GM12878 (cell line): Measurements from ENCODE around the gene TLL2. TPM values are rescaled to one million over a fixed set of nuclear protein-coding genes. Genes with fewer than 3 reads are reported as not detected.

ENCODE experiments used
- ATAC-seq: fragments of 200-7000 bp; cut with Tn5 transposase; 3 replicates; pipeline ENCODE4 v1.9.1; 2020; ENCODE audit warnings: mild to moderate bottlenecking, moderate library complexity
- BruUV-seq: library from RNA; stranded (reverse); fragments of 400-500 nt; replicated peaks from 2 replicates; lab custom pipeline; 2021; lab: Mats Ljungman, UMichigan
- CTCF ChIA-PET: fragments of 300-600 bp; sonication (Branson Sonifier 250); formaldehyde crosslinking; extraction: SDS; loops from one replicate; lab custom pipeline; 2021; ENCODE audit warnings: inconsistent platforms; lab: Yijun Ruan, JAX
- POLR2A ChIA-PET: fragments of 350-600 bp; formaldehyde crosslinking; extraction: SDS; loops from one replicate; lab custom pipeline; 2021; ENCODE audit warnings: inconsistent platforms; lab: Charles Lee
- RAD21 ChIA-PET: fragments of 300-600 bp; sonication (Branson Sonifier 250); formaldehyde crosslinking; loops from one replicate; lab custom pipeline; 2023; ENCODE audit warnings: antibody characterized with exemption; ENCODE audit not compliant: unreplicated experiment; lab: Charles Lee
- SMC1A ChIA-PET: fragments of 300-600 bp; sonication (Branson Sonifier 250); formaldehyde crosslinking; loops from one replicate; lab custom pipeline; 2023; ENCODE audit not compliant: unreplicated experiment, uncharacterized antibody; lab: Charles Lee
- DNase-seq: peaks from one replicate; pipeline ENCODE4 v3.0.0-alpha.2; 2011; ENCODE audit warnings: low read depth, low spot score
- FAIRE-seq: peaks from 3 replicates; lab custom pipeline; 2011; peaks lifted over from hg19 to GRCh38; lab: Jason Lieb, UNC
- H2AFZ ChIP-seq: 2 replicates; pipeline ENCODE4 v1.6.0; 2011; ENCODE audit warnings: low read depth, low read length, control low read depth; ENCODE audit not compliant: control insufficient read depth
- H3K27ac ChIP-seq: 2 replicates; pipeline ENCODE4 v1.5.1; 2011; ENCODE audit warnings: control low read depth; ENCODE audit not compliant: control insufficient read depth, insufficient read depth
- H3K27me3 ChIP-seq, 2 experiments: replicated peaks in 1 of 2; 2 replicates each; pipeline versions ENCODE4 v1.6.0 to v1.6.1; 2011; ENCODE audit warnings: low read length in 1 of 2; ENCODE audit not compliant: control insufficient read depth in 2 of 2, insufficient read depth in 2 of 2
- H3K36me3 ChIP-seq, 2 experiments: 2 replicates each; pipeline ENCODE4 v1.5.1; 2011; ENCODE audit warnings: low read length in 1 of 2; ENCODE audit not compliant: control insufficient read depth in 2 of 2, insufficient read depth in 2 of 2
- H3K4me1 ChIP-seq: 2 replicates; pipeline ENCODE4 v1.6.1; 2011; ENCODE audit warnings: mild to moderate bottlenecking, low read length, moderate library complexity, mixed read lengths; ENCODE audit not compliant: control insufficient read depth, insufficient read depth
- H3K4me2 ChIP-seq: 2 replicates; pipeline ENCODE4 v1.6.0; 2011; ENCODE audit warnings: control low read depth; ENCODE audit not compliant: control insufficient read depth, insufficient read depth
- H3K4me3 ChIP-seq: fragments of 200-600 bp; sonication (generic); 2 replicates; pipeline ENCODE4 v1.5.1; 2016
- H3K79me2 ChIP-seq: 2 replicates; pipeline ENCODE4 v1.6.0; 2011; ENCODE audit warnings: low read length; ENCODE audit not compliant: control insufficient read depth, insufficient read depth
- H3K9ac ChIP-seq: 2 replicates; pipeline ENCODE4 v1.8.0; 2011; ENCODE audit warnings: low read length, control low read depth, mixed read lengths; ENCODE audit not compliant: control insufficient read depth, insufficient read depth
- H3K9me3 ChIP-seq: replicated peaks from 3 replicates; pipeline ENCODE4 v1.5.1; 2011; ENCODE audit warnings: mild to moderate bottlenecking, low read length; ENCODE audit not compliant: control insufficient read depth, insufficient read depth
- H4K20me1 ChIP-seq: 2 replicates; pipeline ENCODE4 v1.6.0; 2011; ENCODE audit not compliant: control insufficient read depth, insufficient read depth
- CBX5 ChIP-seq: sonication (generic); IDR thresholded peaks from 2 replicates; pipeline ENCODE4 v1.6.1; 2016; ENCODE audit warnings: low read depth, moderate library complexity, mild to moderate bottlenecking, inconsistent platforms
- GATAD2B ChIP-seq: fragments of 450-650 bp; conservative IDR thresholded peaks from 2 replicates; pipeline ENCODE4 v1.6.1; 2017; ENCODE audit warnings: low read depth, mild to moderate bottlenecking, moderate library complexity
- KAT2A ChIP-seq: conservative IDR thresholded peaks from 2 replicates; pipeline ENCODE4 v1.6.1; 2011; ENCODE audit warnings: low read depth, low read length; ENCODE audit not compliant: control insufficient read depth
- ZNF217 ChIP-seq: fragments of 450-650 bp; IDR thresholded peaks from 2 replicates; pipeline ENCODE4 v1.6.1; 2017; ENCODE audit warnings: antibody characterized with exemption, mild to moderate bottlenecking
- WGBS: methylation state at CpG from one replicate; pipeline ENCODE4 v1.1.6; 2016; ENCODE audit warnings: low lambda C conversion rate; ENCODE audit not compliant: insufficient replicate concordance, insufficient coverage; ENCODE audit errors: missing lambda C conversion rate; 5-methylcytosine and 5-hydroxymethylcytosine counted together
- in situ Hi-C: fragments of 300-500 bp; cut with MboI; formaldehyde crosslinking; loops from 9 replicates; pipeline ENCODE4 v1.14.3; 2018; ENCODE audit warnings: mixed read lengths
- intact Hi-C: fragments of 100-400 bp; cut with micrococcal nuclease; formaldehyde crosslinking; loops from one replicate; pipeline ENCODE4 v1.14.2; 2022; ENCODE audit not compliant: unreplicated experiment
- polyA plus RNA-seq, 11 experiments: library from polyadenylated mRNA; depleted of rRNA in 4 of 11; unstranded in 6 of 11; stranded (reverse) in 5 of 11; fragments of >200 nt; fragmentation: Nextera tagmentation in 4 of 11; fragmentation: Illumina TruSeq in 1 of 11; extraction: Ambion mirVana in 4 of 11; extraction: Trizol in 1 of 11; gene quantifications; 1 replicate in 1 of 11; 2 replicates in 10 of 11; pipeline versions ENCODE4 v1.2.1 to v1.2.3, GENCODE V29; 2011 to 2016; ENCODE audit warnings: inconsistent platforms in 2 of 11, missing spikeins in 2 of 11, low read depth in 1 of 11
- total RNA-seq, 4 experiments: library from RNA; depleted of rRNA in 3 of 4; stranded (reverse); fragments of >200 nt in 3 of 4; fragmentation: Illumina TruSeq in 1 of 4; extraction: Trizol in 1 of 4; gene quantifications; 2 replicates each; pipeline versions ENCODE4 v1.2.1 to v1.2.3, GENCODE V29; 2013 to 2021
- TF ChIP-seq, protein P1 (sequence below): fragments of 450-650 bp; IDR thresholded peaks from 2 replicates; pipeline ENCODE4 v1.6.1; 2018; ENCODE audit warnings: mild to moderate bottlenecking, low read depth, moderate library complexity; ENCODE audit not compliant: partially characterized antibody

TLL2 gene
- total and polyA plus RNA-seq, 10 of the 15 experiments (the other 5 are each of a cell fraction or from before 2014, with no cell fraction given): 0.02 to 2.1 (median 0.52) TPM

DNA sequence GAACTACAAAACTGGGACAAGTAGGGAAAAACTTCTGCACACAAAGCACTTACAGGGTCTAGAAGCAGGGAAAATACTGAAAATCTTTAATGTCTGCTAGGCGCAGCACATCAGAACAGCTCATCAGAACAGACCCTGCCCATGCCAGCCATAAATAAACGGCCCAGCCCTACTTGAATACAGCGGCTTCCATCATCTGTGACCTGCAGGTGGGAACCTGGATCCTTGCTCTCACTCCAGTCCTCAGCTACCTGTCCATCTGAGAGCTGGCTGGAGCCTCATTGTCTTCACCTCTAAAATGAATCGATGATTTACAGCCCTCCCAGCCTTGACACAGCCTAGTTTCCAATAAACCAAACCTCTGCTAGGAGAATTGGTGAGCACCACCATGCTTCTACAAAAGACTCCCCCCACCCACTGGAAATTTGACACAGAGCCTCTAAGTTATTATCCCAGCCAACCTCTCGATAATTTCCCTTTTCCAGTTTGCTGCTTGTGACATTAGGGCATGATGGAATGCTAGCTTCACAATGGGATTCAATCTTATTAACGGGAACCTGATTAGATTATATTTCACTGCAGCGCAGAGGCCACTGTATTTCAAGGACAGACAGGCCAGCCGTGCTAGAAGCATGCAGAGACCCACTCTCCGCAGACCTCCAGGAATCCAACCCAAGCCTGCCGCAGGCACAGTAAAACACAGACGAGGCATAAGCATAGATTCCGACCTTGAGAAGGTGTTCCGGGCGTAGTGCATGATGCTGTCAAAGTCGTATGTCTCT, 93.3 kb downstream of the TLL2 start:
- Histone ChIP-seq H3K79me2 (no peaks in the 10 kb centered on the region), H3K9ac (no peak overlapping the region), H3K9me3 (no peaks in the 10 kb centered on the region)
- CTCF ChIA-PET: interaction anchor here (1.2 to 1.3 kb wide), 2 partner anchors 41 to 49 kb away, joined by 4 read pairs; no protein-coding TSS in a partner anchor
- WGBS: 56% methylated on average over 15 of the region's 15 CpGs
- POLR2A ChIA-PET: no interaction called here
- TF ChIP-seq ZNF217: no peak
- TF ChIP-seq CBX5: no peak
- TF ChIP-seq, protein P1, sequence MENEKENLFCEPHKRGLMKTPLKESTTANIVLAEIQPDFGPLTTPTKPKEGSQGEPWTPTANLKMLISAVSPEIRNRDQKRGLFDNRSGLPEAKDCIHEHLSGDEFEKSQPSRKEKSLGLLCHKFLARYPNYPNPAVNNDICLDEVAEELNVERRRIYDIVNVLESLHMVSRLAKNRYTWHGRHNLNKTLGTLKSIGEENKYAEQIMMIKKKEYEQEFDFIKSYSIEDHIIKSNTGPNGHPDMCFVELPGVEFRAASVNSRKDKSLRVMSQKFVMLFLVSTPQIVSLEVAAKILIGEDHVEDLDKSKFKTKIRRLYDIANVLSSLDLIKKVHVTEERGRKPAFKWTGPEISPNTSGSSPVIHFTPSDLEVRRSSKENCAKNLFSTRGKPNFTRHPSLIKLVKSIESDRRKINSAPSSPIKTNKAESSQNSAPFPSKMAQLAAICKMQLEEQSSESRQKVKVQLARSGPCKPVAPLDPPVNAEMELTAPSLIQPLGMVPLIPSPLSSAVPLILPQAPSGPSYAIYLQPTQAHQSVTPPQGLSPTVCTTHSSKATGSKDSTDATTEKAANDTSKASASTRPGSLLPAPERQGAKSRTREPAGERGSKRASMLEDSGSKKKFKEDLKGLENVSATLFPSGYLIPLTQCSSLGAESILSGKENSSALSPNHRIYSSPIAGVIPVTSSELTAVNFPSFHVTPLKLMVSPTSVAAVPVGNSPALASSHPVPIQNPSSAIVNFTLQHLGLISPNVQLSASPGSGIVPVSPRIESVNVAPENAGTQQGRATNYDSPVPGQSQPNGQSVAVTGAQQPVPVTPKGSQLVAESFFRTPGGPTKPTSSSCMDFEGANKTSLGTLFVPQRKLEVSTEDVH: no peak
- no peak for TF ChIP-seq GATAD2B
- no peak for TF ChIP-seq KAT2A
- TF ChIP-seq, all 136 proteins: peak for 0
- DNase-seq (no peak), FAIRE-seq (no peak), ATAC-seq (no peak)
- Histone ChIP-seq H2AFZ (no peak overlapping the region), H3K4me3 (no peak overlapping the region), H3K4me2 (no peak overlapping the region), H3K27me3 (no peaks in the 10 kb centered on the region), H3K36me3 (no peaks in the 10 kb centered on the region), H3K4me1 (peaks cover 9% of the 10 kb centered on the region), H4K20me1 (no peaks in the 10 kb centered on the region), H3K27ac (no peak overlapping the region)
- intact Hi-C loops: no loop called here
- RAD21 ChIA-PET: no interaction called here
- BruUV-seq: no TSS peak
- in situ Hi-C loops: no loop called here
- SMC1A ChIA-PET: interaction anchor here (1.3 kb wide), 1 partner anchor 43 kb away, joined by 3 read pairs; no protein-coding TSS in a partner anchor
